Pancreas (tissue), 10 donors: Measurements from ENCODE around the gene TMEM201. TPM values are rescaled to one million over a fixed set of nuclear protein-coding genes. Genes with fewer than 3 reads are reported as not detected.

Experiments used
- ATAC-seq, 4 donors: fragments of 200-7000 bp; cut with Tn5 transposase; one replicate each; pipeline versions ENCODE4 v1.8.0 to v1.9.1; 2020; ENCODE audit warnings: mild to moderate bottlenecking in 4 of 4, moderate library complexity in 4 of 4
- DNase-seq, 6 donors: peaks; one replicate each; pipeline ENCODE4 v3.0.0-alpha.2; 2020
- FAIRE-seq: peaks from 2 replicates; lab custom pipeline; 2012; peaks lifted over from hg19 to GRCh38; lab: Jason Lieb, UNC
- H3K27ac ChIP-seq, 4 donors: fragments of 200-600 bp; sonication (generic); 1 replicate in 3 of 4; 2 replicates in 1 of 4; pipeline versions ENCODE4 v1.5.0 to v1.8.0; 2020
- H3K27me3 ChIP-seq, 4 donors: fragments of 200-600 bp; one replicate each; pipeline ENCODE4 v1.8.0; 2021
- H3K36me3 ChIP-seq, 3 donors: fragments of 200-600 bp; sonication (generic) in 1 of 3; one replicate each; pipeline versions ENCODE4 v1.5.0 to v1.8.0; 2020 to 2021
- H3K4me1 ChIP-seq, 3 donors: fragments of 200-600 bp; one replicate each; pipeline ENCODE4 v1.8.0; 2021
- H3K4me3 ChIP-seq, 4 donors: fragments of 200-600 bp; sonication (generic) in 2 of 4; one replicate each; pipeline versions ENCODE4 v1.5.0 to v1.8.0; 2020 to 2021
- H3K9me3 ChIP-seq, 4 donors: fragments of 200-600 bp; one replicate each; pipeline ENCODE4 v1.8.0; 2021
- CTCF ChIP-seq, 4 donors: fragments of 200-600 bp; sonication (generic) in 3 of 4; IDR thresholded peaks; one replicate each; pipeline versions ENCODE4 v1.5.0 to v1.8.0; 2021; ENCODE audit warnings: antibody characterized with exemption in 4 of 4
- WGBS, 2 donors: extraction: QIAGEN DNeasy Blood & Tissue Kit; methylation state at CpG; one replicate each; pipeline ENCODE4 v1.1.7; 2013; 5-methylcytosine and 5-hydroxymethylcytosine counted together
- intact Hi-C, 3 donors: fragments of 100-400 bp; cut with DNase I; formaldehyde crosslinking; loops; one replicate each; pipeline versions ENCODE4 v1.11.1 to v1.14.2; 2022
- polyA plus RNA-seq, 2 donors: library from polyadenylated mRNA; stranded (reverse); fragments of 200-250 nt; gene quantifications; one replicate each; pipeline ENCODE4 v1.2.3, GENCODE V29; 2013
- total RNA-seq, 6 donors: library from RNA; stranded (reverse); fragmentation: NEBNext Ultra II Directional in 4 of 6; extraction: Animal tissue kit (Norgen Biotek cat#: 25700) in 4 of 6; gene quantifications; one replicate each; pipeline versions ENCODE4 v1.2.1 to v1.2.4, GENCODE V29; 2021 to 2023
- donor health status: healthy with polysubstance abuse.
- donor health status: DM: no; HTN: no; CAD: no; lungs with moderate emphysema.
- donor health status: DM: no; HTN: no; CAD: no.
- donor health status: control.
- donor health status: control.
- donor health status: Bipolar disorder and iron deficiency.
- donor health status: DM: yes; HTN: yes; CAD: no.
- donor health status: DM: no; HTN: no; CAD: no.
- donor health status: DM: no; HTN: no; CAD: no.
- donor health status: DM: yes; HTN: yes; CAD: no.

The TMEM201 gene
- total and polyA plus RNA-seq, 8 donors: 2.9 to 7.2 (median 6.2) TPM

GRCh38 chr1:9630331-9631111 is 41.8 kb downstream of the TMEM201 start:
- no peak for ATAC-seq
- H3K27me3 ChIP-seq: no peaks in the 10 kb centered on the region
- H3K4me1 ChIP-seq: no peaks in the 10 kb centered on the region
- 64 to 70% methylated on average over 8 of the region's 8 CpGs for WGBS, 2 donors
- H3K4me3 ChIP-seq: no peak overlapping the region
- no peaks in the 10 kb centered on the region for H3K36me3 ChIP-seq
- no peaks in the 10 kb centered on the region for H3K9me3 ChIP-seq
- no peak for FAIRE-seq
- intact Hi-C loops: no loop called here
- H3K27ac ChIP-seq: no peak overlapping the region
- TF ChIP-seq CTCF (IDR thresholded peaks at IDR 0.05): no peak
- no peak for DNase-seq

GRCh38 chr1:9631613-9632012 is 42.9 kb downstream of the TMEM201 start:
- no peak for DNase-seq
- WGBS, 2 donors: 75 to 88% methylated on average over 3 of the region's 3 CpGs
- intact Hi-C loops: no loop called here
- no peak for TF ChIP-seq CTCF (IDR thresholded peaks at IDR 0.05)
- H3K36me3 ChIP-seq: no peaks in the 10 kb centered on the region
- no peaks in the 10 kb centered on the region for H3K9me3 ChIP-seq
- no peak for FAIRE-seq
- no peaks in the 10 kb centered on the region for H3K27me3 ChIP-seq
- H3K4me3 ChIP-seq: no peak overlapping the region
- ATAC-seq: no peak
- no peak overlapping the region for H3K27ac ChIP-seq
- H3K4me1 ChIP-seq: no peaks in the 10 kb centered on the region

GRCh38 chr1:9633493-9633892 is 44.8 kb downstream of the TMEM201 start:
- ATAC-seq: no peak
- Histone ChIP-seq H3K4me1 (no peaks in the 10 kb centered on the region), H3K4me3 (no peak overlapping the region), H3K36me3 (no peaks in the 10 kb centered on the region), H3K27me3 (no peaks in the 10 kb centered on the region), H3K9me3 (no peaks in the 10 kb centered on the region), H3K27ac (no peak overlapping the region)
- WGBS, 2 donors: 84 to 91% methylated on average over 6 of the region's 6 CpGs
- intact Hi-C loops: no loop called here
- no peak for DNase-seq
- no peak for FAIRE-seq
- TF ChIP-seq CTCF (IDR thresholded peaks at IDR 0.05): no peak

GRCh38 chr1:9634582-9634981 is 45.9 kb downstream of the TMEM201 start:
- FAIRE-seq: no peak
- H3K36me3 ChIP-seq: no peaks in the 10 kb centered on the region
- DNase-seq: no peak
- H3K4me3 ChIP-seq: no peak overlapping the region
- intact Hi-C loops: no loop called here
- TF ChIP-seq CTCF (IDR thresholded peaks at IDR 0.05): no peak
- no peak for ATAC-seq
- no peak overlapping the region for H3K27ac ChIP-seq
- H3K4me1 ChIP-seq: no peaks in the 10 kb centered on the region
- no peaks in the 10 kb centered on the region for H3K27me3 ChIP-seq
- H3K9me3 ChIP-seq: no peaks in the 10 kb centered on the region
- 79 to 91% methylated on average over 2 of the region's 2 CpGs for WGBS, 2 donors

GRCh38 chr1:9639227-9639626 is 50.5 kb downstream of the TMEM201 start:
- H3K4me1 ChIP-seq: no peaks in the 10 kb centered on the region
- H3K27me3 ChIP-seq: no peaks in the 10 kb centered on the region
- intact Hi-C loops: no loop called here
- 51 to 52% methylated on average over 6 of the region's 6 CpGs for WGBS, 2 donors
- TF ChIP-seq CTCF (IDR thresholded peaks at IDR 0.05): no peak
- ATAC-seq: no peak
- H3K9me3 ChIP-seq: no peaks in the 10 kb centered on the region
- DNase-seq: no peak
- no peaks in the 10 kb centered on the region for H3K36me3 ChIP-seq
- H3K27ac ChIP-seq: no peak overlapping the region
- FAIRE-seq: no peak
- no peak overlapping the region for H3K4me3 ChIP-seq
